ENCODE results near the gene ARHGEF7.

DNA sequence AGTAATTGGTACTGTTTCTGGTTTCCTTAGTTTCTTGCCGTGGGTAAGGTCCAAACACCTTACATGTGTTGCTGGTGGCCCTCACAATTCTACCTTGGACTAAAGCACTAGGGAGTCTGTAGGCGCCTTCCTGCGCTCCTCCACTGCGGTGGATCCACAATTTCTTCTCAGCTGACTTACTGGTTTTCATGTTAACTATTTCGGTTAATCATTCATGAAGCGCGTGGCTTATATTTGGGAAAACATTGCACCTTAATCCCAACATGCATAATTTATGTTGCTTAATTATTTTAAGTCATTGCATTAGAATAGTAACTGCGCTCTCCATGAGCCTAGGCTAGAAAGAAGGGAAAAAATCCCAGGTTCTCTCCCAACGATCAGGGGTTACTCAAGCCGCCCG is 37.7 kb downstream of the ARHGEF7 start:
- TF ChIP-seq POLR2A (IDR thresholded peaks at IDR 0.05) (no peak), POLR2AphosphoS5 (IDR thresholded peaks at IDR 0.05; ENCODE audit: insufficient read depth in 1 of 2, low read depth in 1 of 2) (no peak)
- TF ChIP-seq, protein P1, sequence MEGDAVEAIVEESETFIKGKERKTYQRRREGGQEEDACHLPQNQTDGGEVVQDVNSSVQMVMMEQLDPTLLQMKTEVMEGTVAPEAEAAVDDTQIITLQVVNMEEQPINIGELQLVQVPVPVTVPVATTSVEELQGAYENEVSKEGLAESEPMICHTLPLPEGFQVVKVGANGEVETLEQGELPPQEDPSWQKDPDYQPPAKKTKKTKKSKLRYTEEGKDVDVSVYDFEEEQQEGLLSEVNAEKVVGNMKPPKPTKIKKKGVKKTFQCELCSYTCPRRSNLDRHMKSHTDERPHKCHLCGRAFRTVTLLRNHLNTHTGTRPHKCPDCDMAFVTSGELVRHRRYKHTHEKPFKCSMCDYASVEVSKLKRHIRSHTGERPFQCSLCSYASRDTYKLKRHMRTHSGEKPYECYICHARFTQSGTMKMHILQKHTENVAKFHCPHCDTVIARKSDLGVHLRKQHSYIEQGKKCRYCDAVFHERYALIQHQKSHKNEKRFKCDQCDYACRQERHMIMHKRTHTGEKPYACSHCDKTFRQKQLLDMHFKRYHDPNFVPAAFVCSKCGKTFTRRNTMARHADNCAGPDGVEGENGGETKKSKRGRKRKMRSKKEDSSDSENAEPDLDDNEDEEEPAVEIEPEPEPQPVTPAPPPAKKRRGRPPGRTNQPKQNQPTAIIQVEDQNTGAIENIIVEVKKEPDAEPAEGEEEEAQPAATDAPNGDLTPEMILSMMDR (IDR thresholded peaks at IDR 0.05) = no peak

Data from vagina (tissue), 2 donors.